GM18499 (cell line): ENCODE results near the gene TNS3.

Experiments
- ATAC-seq: cut with Tn5 transposase; IDR thresholded peaks from one replicate; pipeline ENCODE4 v1.9.1; 2021; ENCODE audit warnings: moderate number of reproducible peaks; ENCODE audit not compliant: insufficient read depth, unreplicated experiment

Gene TNS3

DNA sequence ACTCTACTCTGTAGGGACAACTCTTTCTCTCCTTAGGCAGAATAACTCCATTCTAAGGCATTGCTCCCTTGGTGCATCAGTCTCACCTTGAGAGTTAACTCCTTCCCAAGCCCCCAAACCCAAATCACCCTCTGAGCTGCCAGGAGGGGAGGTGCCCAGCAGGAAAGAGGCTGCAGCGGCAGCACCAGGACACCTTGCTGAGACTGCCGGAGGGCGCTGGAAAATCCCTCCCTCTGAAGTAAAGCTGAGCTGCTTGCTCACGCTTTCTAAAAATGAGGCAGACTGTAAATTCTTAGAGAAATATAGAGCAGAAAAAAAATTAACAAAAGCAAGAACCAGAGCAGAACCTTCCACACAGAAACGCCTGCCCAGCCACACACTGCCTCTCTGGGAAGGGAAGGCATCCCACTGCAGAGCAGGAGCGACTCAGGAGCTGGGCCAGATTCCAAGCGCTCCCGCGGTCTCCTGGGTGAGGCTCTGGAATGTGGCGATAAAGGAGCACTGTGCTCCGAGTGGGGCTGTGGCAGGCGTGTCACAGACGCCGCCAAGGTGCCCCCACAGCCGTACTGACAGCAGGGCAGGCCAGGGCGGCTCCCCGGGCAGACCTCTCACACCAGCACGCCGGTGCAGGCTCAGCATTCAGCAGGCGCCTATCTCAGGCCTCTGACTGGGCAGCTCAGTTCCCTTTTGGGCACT, 202.1 kb downstream of the TNS3 start:
- ATAC-seq: no peak

DNA sequence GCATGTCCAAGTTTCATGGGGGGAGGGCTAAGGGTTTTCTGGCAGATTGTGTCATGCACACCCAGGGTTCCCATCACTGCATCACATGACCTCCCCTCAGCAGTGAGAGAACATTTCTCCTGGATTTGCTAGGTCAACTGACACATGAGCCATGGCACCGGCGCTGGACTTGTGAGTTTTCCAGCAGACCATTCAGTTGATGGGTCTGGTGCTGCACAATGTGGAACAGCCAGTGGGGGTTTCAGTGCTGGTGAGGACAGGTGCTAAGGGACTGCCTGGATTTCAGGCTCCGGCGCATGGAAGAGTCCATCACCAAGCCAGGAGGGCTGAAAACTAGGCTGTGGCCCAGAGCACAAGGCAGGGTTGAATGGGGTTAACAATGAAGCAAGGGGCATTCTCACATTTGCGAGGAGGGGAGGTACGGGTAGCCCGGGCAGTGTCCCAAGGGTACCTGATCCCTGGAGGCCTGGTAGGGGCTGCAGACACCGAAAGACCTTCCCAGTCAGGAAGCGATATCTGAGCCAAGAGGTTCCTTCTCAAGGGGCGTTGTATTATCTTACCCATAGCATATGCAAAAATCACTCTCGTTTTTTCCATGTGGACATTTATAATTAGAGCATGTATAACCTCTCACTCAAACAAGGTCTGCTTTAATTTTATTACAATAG, 203.0 kb downstream of the TNS3 start:
- no peak for ATAC-seq

DNA sequence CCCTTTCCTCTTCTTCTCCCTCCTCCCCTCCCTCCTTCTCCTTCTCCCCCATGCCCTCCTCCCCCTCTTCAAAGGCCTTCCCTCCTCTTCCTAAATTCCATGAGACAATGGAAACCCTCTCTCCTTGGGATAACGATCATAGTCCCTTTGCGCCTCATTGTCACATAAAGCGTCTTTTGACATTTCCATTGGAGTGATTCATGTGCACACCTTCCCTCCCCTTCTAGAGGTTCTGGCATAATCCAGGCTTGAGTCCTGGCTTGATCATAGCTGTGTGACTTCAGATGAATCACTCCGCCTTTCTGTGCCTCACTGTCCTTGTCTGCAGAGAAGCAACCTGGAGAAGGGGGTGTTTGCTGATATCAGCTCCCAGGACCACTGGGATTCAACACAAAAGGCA, 204.2 kb downstream of the TNS3 start:
- ATAC-seq: no peak

DNA sequence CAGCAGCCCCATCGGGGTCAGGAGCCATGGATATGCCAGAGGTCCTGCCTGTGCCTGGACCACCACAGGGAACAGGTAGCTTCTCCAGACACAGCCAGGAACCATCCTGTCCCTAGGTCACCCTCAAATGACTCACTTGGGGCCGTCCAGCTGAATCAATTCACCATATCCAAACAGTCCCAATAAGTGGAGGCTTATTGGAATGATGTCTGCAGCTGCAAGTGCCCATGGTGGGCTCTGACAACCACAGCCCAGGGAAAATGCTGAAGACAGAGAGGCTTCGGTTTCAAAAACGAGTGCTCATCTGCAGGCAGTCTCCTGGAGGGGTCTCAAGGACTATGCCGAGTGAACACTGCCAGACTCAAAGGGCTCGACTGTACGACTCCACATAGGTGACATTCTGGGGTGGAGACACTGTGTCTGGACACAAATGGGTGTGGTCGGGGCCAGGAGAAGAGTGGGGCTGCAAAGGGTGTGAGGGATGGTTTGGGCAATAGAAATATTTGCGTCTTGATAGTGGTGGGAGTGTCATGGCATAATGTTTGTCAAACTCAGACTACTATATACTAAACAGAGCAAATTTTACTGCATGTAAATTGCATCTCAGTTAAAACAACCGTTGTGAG, 204.8 kb downstream of the TNS3 start:
- no peak for ATAC-seq

DNA sequence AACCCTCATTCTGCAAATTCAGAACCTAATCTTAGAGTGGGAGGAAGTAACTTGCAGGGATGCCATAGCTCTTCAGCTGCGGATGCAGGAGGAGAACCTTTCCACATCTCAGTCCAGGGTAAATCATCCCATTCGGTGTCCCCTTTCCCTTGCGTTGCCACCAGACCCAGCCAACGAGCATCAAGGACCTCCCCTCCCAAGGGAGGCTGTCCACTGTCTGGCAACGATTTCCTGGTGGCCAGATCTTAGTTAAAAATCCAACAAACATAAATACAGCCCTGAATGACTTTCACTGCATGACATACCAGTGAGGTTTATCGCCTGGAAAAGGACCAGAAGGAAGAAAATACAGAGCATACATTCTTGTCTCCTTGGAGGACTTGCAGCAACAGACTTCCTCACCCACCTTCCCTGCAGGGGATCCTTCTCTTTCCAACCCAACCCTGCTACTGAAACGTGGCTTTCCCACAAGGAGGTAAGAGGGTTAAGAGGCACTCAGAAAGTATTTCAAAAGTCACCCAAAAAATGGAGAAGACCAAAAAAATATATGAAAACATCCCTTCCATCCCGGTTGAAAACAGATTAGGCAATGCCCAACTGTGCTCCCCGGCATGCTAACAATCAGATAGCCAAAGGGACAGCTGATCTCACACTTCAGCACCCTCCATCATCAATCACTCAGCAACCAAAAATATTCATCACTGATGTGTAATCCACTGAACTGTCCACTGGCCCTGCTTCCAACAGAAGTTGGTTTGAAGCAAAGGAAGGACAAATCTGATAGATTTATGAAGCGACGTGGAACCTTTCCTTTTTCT, 206.6 kb downstream of the TNS3 start:
- ATAC-seq: no peak

DNA sequence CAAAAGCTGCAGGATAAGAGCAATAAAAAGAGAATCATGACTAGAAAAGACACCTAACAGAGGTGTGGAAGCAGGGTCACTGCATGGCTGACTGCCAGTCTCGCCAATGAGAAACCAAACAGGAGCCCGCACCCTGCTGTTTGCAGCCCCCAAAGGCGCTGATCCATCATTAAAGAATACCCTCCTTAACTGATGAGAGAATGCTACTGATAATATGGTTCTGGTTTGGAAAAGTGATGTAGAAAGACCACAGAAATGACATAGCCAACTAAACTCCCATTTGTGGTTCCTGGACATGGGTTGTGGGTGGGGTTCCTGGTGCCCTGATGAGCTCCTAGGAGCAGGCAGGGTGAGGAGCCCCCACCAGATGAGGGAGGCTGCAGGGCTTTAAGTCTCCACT, 207.4 kb downstream of the TNS3 start:
- ATAC-seq: no peak

DNA sequence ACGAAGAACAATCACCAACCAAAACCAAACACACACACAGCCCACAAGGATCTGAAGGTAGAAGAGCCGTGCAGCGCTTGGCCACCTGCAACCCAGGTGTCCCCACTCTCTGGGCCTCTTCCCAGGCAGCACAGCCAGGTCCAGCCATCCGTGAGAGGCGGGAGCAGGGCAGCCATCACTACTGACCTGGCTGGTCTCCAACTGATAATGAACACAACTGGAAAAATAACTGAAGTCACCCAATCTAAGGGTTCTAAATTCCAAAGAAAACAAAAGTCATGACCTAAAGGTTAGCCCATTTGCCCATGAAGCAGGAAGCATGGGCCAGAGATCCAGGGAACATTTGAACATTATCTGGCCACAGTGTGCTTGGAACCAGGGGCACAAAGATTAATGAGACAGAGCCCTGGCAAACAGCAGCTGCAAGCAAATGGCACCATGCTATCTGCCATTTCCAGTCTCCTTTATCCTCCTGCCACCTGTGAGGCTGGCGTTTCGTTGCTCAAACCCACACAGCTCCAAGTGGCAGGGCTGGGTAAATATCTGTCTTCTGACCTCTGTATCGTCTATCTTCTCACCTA, 207.9 kb downstream of the TNS3 start:
- no peak for ATAC-seq

DNA sequence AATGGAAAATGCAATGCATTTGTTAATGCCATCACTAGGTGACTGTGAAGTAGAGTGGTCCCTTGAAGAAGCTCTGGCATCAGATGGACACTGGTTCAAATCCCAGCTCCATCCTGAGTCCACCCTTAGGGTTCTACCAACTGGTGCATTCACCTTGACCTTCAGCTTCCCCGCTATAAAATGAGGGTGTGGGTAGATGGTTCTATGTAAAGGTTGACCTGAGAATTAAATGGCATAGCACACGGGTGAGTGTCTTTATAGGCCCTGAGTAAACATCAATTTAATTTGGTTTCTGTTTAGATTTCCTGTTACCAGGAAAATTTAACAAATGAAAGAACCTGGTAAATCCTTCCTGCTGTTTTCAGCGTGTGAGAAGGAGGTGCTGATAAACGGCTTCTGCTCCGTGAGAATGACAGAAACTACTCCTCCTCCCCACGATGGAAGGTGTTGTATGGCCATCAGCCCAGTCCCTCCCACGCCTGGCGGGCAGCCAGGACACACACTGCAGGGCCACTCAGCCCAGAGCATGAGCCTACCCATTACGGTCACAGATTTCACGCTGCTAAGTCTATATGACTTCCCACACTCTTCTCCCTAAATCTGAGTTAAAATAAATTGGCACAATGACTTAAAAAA, 210.1 kb downstream of the TNS3 start:
- no peak for ATAC-seq

DNA sequence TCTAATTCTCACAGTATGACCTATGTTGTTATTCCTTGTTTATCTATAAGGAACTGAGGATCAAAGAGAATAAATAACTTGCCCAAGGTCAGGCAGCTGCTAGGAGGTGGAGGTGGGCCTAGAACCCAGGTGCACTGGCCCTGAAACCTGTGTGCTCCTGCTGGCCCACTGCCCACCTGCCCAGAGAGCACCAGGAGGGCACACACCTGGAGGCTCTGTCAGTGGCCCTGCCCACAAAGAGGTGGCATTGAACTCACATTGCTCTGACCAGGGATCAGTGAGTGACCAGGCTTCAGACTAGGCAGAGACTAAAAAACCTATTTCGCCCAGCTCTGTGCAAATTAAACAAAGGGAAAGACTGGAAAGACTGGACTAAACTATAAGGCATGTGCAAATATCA, 210.6 kb downstream of the TNS3 start:
- no peak for ATAC-seq

DNA sequence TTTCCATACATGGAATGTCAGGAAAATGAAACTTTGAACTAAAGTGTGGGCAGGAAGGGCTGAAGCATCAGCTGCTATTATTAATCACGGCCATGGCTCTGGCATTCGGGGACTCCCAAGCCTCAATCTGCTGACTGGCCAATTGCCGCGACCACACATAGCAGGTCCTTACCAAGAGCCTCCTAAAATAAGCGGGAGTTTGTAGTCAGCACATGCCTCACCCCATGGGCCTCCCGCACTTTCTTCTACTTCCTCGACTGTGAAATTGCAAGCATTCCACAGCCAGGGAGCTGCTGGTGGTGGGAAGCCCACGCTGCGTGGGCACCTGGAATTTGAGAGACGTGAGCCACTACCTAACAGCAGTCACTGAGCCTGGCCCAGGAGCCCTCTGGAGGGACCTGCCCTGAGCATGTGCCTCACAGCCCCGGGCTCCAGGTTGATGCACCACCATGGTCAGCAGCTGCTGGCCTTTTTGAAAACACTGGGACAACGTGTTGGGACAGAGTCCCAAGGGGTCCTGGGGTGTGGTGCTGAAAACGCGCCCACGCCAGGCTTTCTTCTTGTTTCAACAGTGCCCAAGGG, 211.4 kb downstream of the TNS3 start:
- ATAC-seq: no peak

DNA sequence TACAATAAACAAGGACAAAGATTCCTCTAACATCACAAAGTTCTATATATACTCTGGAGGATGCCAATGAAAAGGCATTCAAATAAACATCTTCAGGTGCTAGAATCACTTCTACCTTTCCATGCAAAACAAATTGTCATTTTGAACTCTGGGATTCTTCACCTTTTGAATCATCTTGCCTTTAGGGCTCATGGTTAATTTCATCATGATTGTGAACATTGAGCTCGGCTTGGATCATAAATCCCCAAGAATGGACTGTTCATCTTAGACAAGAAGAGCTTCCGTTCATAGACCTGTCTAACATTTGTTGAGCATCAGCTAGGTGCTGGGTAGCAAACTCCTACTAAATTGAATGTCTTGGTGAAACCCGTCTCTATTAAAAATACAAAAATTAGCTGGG, 212.2 kb downstream of the TNS3 start:
- ATAC-seq: no peak

DNA sequence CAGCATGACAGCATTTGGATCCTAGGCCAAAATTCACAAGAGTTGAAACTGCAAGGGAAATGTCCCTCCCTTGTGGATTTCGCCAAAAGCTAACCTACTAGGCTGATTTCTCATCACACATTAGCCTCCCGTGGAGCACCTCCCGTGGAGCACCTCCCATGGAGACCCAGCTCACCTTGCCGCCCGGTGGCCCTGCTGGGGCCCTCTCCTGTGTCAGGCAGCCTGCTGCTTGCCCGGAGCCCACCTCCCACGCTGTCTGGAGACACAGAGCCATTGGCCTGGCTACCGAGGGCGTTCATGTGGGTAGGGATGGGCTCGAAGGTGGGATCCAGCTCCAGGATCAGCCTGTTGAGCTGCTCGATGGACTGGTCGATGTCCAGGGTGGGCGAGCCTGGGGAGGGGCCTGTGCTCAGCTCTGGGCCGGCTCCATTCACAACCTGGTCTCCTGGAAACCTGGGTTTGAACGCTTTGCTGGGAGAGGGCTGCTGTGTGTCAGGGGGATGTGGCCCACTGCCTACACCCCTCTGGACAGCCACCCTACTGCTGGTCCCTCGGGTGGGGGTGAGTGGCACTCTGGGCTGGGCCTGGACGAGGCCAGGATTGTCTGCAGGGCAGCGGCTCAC, 213.6 kb downstream of the TNS3 start:
- no peak for ATAC-seq

DNA sequence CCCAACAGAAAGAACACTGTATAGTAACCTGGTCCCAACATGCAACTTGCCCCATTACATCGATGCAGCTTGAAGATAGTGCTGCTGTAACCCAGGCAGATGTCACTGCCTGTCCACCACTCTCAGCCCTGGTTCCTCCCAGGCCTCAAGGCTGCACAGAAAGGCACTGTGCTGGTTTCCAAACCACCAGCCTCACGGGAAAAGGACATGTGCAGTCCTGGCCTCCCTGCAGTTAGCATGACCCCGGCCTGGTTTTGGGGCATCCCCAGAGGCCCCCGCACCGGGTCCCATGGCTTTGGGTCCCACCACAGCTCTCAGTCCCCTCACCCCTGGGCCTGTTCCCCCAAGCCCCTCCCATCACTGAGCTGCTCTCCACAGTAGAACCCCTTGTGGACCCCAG, 214.5 kb downstream of the TNS3 start:
- no peak for ATAC-seq

DNA sequence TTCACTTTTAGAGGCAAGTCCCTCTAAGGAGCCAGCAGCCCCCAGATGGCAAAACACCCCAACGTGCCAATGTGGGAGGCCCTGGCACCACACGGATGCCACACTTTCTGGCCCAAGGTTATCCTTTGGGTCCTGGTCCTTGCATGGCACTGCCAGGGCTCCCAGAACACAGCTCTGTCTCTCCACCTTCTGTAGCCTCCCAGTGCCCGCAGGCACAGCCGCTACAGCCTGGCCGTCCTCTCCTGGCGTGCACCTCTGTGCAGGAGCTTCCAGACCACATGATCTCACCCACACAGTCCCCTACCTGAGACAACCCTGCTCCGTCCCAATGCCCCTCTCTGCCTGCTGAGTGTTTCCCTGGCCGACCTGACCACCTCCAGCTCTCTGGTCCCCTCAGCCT, 215.0 kb downstream of the TNS3 start:
- no peak for ATAC-seq

DNA sequence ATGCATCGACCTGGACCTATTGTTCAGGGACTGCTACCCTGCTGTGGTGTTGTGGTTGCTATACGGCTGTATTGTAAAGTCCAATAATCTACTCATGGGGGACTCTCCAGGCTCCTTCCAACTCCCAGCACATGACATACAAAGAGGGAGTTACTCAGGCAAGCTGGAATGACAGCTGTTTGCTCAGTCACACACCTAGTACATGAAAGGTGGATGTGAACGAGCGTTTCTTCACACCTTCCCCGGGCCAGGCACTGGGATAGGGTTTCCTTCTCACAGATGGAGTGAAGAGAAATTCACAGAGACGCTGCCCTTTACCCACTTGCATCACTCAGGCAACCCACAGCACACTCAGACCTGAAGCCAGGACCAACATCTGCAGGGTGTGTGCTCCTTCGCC, 215.7 kb downstream of the TNS3 start:
- no peak for ATAC-seq

DNA sequence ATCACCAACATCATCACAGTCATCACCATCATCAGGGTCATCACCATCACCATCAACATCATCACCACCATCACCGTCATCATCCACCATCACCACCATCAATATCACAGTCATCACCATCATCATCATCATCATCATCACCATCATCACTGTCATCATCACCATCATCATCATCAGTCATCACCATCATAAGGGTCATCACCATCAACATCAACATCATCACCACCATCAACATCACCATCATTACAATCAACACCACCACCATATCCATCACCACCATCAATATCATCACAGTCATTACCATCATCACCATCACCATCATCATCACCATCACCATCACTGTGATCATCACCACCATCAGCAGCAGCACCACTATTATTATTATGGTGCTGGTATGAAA, 218.9 kb downstream of the TNS3 start:
- no peak for ATAC-seq

DNA sequence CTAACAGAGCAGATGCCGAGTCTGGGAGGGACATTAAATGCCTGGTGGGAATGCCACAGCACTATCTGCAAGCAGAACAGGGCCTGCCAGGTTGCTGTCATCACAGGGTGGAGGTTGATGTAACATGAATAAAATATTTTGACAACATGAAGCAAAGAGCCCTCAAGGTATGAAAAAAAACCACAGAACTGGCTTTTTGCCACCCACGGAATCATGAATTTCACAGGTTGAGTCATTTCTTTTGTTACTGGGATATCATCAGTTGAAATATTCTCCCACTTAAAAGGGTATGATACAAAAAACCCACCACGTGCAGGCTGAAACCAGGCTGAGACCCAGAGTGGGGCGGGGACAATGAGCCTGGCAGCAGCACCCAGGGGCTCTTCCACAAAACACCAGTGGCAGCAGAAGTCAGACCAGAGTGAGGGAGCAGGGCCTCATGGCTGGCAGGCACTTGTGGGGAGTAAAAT, 220.1 kb downstream of the TNS3 start:
- ATAC-seq: no peak

DNA sequence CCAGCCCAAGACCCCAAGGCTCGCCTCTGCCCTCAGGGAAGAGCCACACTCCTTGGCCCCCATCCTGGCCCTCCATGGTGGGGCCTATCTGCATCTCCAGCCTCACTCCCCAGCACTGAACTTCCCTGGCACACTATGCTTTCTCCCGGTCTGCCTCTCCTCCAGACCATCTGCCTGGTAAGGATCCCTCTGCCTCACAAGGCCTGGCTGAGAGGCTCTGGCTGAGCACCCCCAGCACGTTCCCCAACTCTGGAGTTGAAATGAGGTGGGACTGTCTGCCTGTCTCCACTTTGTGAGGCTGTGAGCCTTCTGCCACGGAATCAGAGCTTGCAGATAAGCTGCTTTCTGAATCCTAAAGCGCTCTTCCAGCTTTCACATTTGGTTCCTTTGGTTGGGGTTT, 220.7 kb downstream of the TNS3 start:
- no peak for ATAC-seq

DNA sequence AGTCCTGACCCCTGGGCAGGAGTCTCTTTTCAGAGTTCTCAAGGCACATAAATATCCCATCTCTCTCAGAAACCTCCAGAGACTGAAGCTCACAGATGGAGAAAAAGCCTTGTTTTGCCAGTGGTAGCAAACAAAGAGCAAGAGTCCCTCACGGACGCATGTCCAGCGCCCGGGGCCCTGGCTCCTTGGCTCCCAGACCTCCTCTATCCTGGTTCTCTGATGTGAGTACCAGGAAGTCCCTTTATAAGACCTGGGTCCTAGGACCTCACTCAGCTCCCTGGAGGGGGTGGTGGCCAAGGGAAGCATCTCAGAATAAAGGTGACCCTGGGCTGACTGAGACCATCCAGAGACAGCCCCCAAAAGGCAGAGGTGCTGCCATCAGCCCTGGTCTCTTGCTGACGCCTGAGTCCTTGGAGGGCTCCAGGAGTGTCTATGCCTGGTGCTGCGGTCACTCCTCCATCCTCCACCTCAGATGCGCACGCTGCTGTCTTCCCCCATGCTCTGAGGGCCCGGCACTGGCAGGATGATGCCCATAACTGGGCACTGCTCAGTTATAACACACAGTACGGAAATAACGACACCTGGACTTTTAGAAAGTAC, 221.5 kb downstream of the TNS3 start:
- ATAC-seq: no peak
